ENCODE results near the gene NR6A1. TPM values are rescaled to one million over a fixed set of nuclear protein-coding genes. Genes with fewer than 3 reads are reported as not detected.
A peak's percentile ranks its signal among the peaks of the same experiment; 100 is the strongest.

The NR6A1 gene
- total and polyA plus RNA-seq, 2 of the 13 experiments (the other 11 are each of a cell fraction or from before 2014, with no cell fraction given): 28.1 to 31.5 TPM

- intact Hi-C loops (cut with micrococcal nuclease; ENCODE audit: unreplicated experiment): loop anchor here (1.0 kb wide), 1 partner anchor 8 kb away; no protein-coding TSS in a partner anchor
- no TSS peak for BruUV-seq (replicated peaks)
- POLR2A ChIA-PET: interaction anchor here (0.9 to 3.6 kb wide), 6 partner anchors 8 to 47 kb away, joined by 3 to 21 read pairs (median 6); no protein-coding TSS in a partner anchor
- ATAC-seq: peak; percentile 95
- Histone ChIP-seq H3K36me3 (replicated peaks in 1 of 2; ENCODE audit: control insufficient read depth in 1 of 2, insufficient read depth in 2 of 2, low read length in 2 of 2) (peaks cover 2 to 15% of the 10 kb centered on the region in 2 experiments; a peak in 4 of 5 replicates), H3K4me1 (ENCODE audit: insufficient read depth, low read length) (peaks cover 42% of the 10 kb centered on the region), H3K27me3 (ENCODE audit: control insufficient read depth in 1 of 2, insufficient read depth in 2 of 2, low read length in 2 of 2) (no peaks in the 10 kb centered on the region), H3K9ac (ENCODE audit: insufficient read depth, low read depth, low read length) (peak overlapping the region; percentile 75), H3K79me2 (ENCODE audit: insufficient read depth, low read length) (no peaks in the 10 kb centered on the region), H3K9me3 (ENCODE audit: low read length) (no peaks in the 10 kb centered on the region), H3K27ac (ENCODE audit: extremely low read length, insufficient read depth, low read length) (peak overlapping the region; percentile 99), H2AFZ (ENCODE audit: low read length) (no peak overlapping the region), H3K4me2 (ENCODE audit: low read depth, low read length) (peak overlapping the region; percentile 82), H3K4me3 (replicated peaks in 1 of 3; ENCODE audit: insufficient read depth in 1 of 3, low read depth in 2 of 3, low read length in 3 of 3) (peak overlapping the region in 1 of 3 experiments; percentile 38; a peak in 2 of 6 replicates), H4K20me1 (ENCODE audit: insufficient read depth, low read length) (no peaks in the 10 kb centered on the region)
- FAIRE-seq: peak; percentile 100
- 0% methylated on average over 7 of the region's 7 CpGs for WGBS (ENCODE audit: low lambda C conversion rate)
- CTCF ChIA-PET (ENCODE audit: low intra/inter-chr PET ratio, low total read pairs): no interaction called here
- in situ Hi-C loops (cut with HindIII; ENCODE audit: extremely low pct_ligation_motif_present, low pct_unique_long_range_greater_than_20kb): no loop called here
- DNase-seq (ENCODE audit: low spot score): peak; percentile 93
- TF ChIP-seq YY1 (IDR thresholded peaks at IDR 0.05; ENCODE audit: insufficient read depth, insufficient replicate concordance, low read depth, low read length) (peak; percentile 29), CREB1 (IDR thresholded peaks at IDR 0.05) (peak; percentile 76), CREB1 (CRISPR knock-in tag; IDR thresholded peaks at IDR 0.05) (peak; percentile 89), ZNF616 (CRISPR knock-in tag; IDR thresholded peaks at IDR 0.05; ENCODE audit: low read depth) (no peak), ZMYM4 (CRISPR knock-in tag; IDR thresholded peaks at IDR 0.05) (peak; percentile 34; the same call in 1 of the 2 replicates), MIER3 (CRISPR knock-in tag; IDR thresholded peaks at IDR 0.05; ENCODE audit: borderline replicate concordance) (peak; percentile 43; the same call in 1 of the 2 replicates), ZNF362 (CRISPR knock-in tag; IDR thresholded peaks at IDR 0.05; ENCODE audit: borderline replicate concordance) (peak; percentile 33; the same call in 1 of the 2 replicates), KMT2A (CRISPR knock-in tag; IDR thresholded peaks at IDR 0.05) (peak; percentile 59; the same call in 1 of the 2 replicates), SRF (IDR thresholded peaks at IDR 0.05; ENCODE audit: low read depth, low read length) (peak; percentile 46; the same call in 1 of the 2 replicates), ZNF780A (CRISPR knock-in tag; IDR thresholded peaks at IDR 0.05) (no peak), ZGPAT (CRISPR knock-in tag; IDR thresholded peaks at IDR 0.05) (peak; percentile 46), DPF2 (CRISPR knock-in tag; IDR thresholded peaks at IDR 0.05; ENCODE audit: borderline replicate concordance, low read depth) (peak; percentile 14; the same call in 1 of the 2 replicates), MLLT10 (CRISPR knock-in tag; IDR thresholded peaks at IDR 0.05) (no peak), POLR2A (IDR thresholded peaks at IDR 0.05; ENCODE audit: insufficient read depth in 1 of 2, low read depth in 2 of 2, low read length in 2 of 2) (0 out of 4 replicates have a peak, but pooled peaks of 1 of the 2 experiments have one; percentile 10), RNF2 (conservative IDR thresholded peaks at IDR 0.05; ENCODE audit: low read depth) (no peak), ASH2L (IDR thresholded peaks at IDR 0.05; ENCODE audit: insufficient read length, low read depth, low read length) (peak; percentile 63), HNF4A (CRISPR knock-in tag; IDR thresholded peaks at IDR 0.05) (peak; percentile 72), ZNF7 (CRISPR knock-in tag; IDR thresholded peaks at IDR 0.05) (no peak), SOX13 (IDR thresholded peaks at IDR 0.05) (no peak), SOX13 (CRISPR knock-in tag; conservative IDR thresholded peaks at IDR 0.05 in 1 of 2, IDR thresholded peaks at IDR 0.05 in 1 of 2) (peak in 1 of 2 experiments; percentile 72; a peak in 2 of 4 replicates), ZNF605 (CRISPR knock-in tag; IDR thresholded peaks at IDR 0.05) (0 out of 2 replicates have a peak, but pooled peaks have one; percentile 48), GATAD2A (CRISPR knock-in tag; IDR thresholded peaks at IDR 0.05) (peak; percentile 78), KMT2B (CRISPR knock-in tag; IDR thresholded peaks at IDR 0.05) (0 out of 2 replicates have a peak, but pooled peaks have one; percentile 20), DRAP1 (CRISPR knock-in tag; IDR thresholded peaks at IDR 0.05) (peak; percentile 72), ELF1 (CRISPR knock-in tag; IDR thresholded peaks at IDR 0.05) (no peak), ZNF792 (CRISPR knock-in tag; IDR thresholded peaks at IDR 0.05) (peak; percentile 62; the same call in 1 of the 2 replicates)
These were observed 250.9 kb downstream of the NR6A1 start for GRCh38 chr9:124520206-124520596.
